Effector CD8-positive, alpha-beta T cell (primary cell): ENCODE data around the gene ATP6V0C.

Experiments used
- DNase-seq: peaks from one replicate; lab custom pipeline; 2025; lab: John Stamatoyannopoulos, UW
- total RNA-seq, 4 experiments: gene quantifications; one replicate each; lab custom pipeline; 2026; lab: John Stamatoyannopoulos, UW

The ATP6V0C gene
- 0.54 to 1.5 (median 1.1) reads per million in 4 experiments for total RNA-seq

- DNase-seq = peak; percentile 86
Observed at GRCh38 chr16:2513405-2514332, at the start of gene ATP6V0C. Gene ATP6V0C, plus strand, starts transcription at chr16:2513952. Its CDS starts 152 bp downstream, at chr16:2514104.

DNA sequence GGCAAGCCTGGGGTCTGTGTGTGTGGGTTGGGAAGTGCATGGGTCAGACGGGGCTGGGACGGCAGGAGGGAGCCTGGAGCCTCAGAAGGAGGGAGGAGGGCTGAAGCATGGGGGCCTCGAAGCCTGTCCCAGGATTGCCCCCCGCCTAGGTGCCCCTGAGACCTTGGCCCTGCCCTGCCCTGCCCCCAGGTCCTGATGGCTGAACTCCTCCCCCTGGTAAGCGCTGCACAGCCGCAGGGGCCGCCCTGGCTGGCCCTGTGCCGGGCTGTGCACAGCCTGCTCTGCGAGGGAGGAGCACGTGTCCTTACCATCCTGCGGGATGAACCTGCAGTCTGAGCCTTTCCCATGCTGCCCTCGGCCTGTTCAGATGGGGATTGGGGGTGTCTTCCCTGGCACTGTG, 49.4 kb upstream of the ATP6V0C start:
- DNase-seq = no peak

GRCh38 chr16:2465653-2466415, 47.9 kb upstream of the ATP6V0C start:
- no peak for DNase-seq

DNA sequence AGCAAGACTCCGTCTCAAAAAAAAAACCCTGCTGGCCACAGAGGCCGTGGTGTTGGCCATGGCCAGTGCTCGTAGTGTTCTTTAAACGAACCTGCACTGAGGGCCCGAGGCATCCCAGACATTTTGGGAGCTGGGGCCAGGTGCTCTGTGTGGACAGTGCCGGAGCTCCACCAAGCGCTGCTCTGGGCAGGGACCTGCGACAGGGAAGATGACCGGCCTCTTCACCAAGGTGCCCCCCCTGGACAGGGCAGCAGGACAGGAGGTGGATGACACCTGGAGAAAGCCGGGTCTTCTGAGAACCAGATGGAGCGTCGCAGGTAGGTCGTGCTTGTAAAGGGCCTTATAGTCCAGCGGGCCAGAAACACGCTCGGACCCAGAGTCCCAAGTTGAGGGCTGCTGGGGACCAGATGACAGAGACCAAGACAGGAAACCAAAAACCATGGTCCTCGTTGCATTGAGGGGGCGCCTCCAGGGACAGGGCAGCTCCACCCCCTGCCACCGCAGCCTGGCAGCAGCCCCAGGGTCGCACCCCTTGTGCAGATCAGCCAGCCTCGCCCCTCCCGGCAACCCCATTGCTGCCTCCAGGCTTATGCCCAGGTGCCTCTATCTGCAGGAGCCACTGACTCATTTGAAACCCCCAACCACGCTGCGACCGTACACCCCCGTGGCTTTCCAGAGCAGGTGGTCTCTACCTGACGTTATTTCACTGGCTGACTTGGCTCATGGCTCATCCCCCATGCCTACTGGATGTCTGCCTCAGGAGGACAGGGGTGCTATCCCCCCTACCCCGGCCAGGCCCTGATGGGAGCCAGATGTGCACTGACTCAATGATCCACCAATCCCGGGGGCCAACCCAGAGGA, 46.9 kb upstream of the ATP6V0C start:
- DNase-seq = no peak

GRCh38 chr16:2467528-2468232, 46.1 kb upstream of the ATP6V0C start:
- no peak for DNase-seq

- DNase-seq = no peak
Observed at GRCh38 chr16:2468233-2468724, 45.5 kb upstream of the ATP6V0C start.

DNA sequence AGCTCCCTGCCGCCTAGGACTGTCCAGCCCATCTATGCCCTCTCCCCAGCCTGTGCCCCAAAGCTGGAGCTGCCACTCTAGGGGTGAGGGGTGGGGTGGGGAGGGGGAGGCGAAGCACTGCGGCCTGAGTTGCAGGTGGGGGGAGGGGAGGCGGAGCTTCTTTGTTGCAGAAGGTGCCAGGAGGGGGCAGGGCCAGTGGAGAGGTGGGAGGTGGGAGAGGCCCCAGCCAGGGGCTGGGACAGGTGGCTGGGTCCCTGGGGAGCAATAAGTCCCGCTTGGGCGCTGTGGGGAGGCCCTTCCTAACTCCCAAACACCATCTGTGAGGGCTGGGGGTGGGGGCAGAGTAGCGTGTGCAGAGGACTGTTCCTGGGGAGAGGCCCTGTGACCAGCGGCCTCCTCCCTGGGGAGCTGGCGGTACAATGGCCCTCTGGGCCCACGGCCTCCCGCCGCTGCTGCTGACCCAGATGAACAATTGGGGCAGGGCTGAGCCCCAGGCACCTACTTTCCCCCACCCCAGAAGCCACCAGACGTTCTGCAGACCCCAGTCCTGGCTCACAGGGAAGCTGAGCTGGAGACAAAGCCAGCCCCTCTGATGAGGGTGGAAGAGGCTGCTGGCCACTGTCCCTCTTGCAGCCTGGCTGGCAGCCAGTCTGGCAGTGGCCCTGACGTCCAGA, 44.9 kb upstream of the ATP6V0C start:
- no peak for DNase-seq

GRCh38 chr16:2469399-2470233, 44.1 kb upstream of the ATP6V0C start:
- no peak for DNase-seq

DNA sequence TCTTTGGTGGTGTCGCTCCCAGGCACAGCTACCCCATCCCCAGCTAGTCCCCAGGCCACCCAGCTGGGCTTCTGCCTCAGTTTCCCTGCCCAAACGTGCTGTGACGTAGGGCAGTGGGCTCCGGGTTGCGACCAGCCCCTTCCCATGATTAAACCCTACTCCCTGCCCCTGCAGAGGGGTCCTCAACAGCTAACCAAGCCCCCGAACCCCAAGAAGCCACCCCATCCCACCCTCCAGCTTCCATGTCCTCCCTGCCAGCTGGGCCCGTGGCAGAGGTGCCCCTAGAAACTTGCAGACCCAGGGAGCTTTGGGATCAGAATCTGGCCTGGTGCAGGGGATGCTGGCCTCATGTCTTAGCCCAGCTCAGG, 43.5 kb upstream of the ATP6V0C start:
- no peak for DNase-seq

DNA sequence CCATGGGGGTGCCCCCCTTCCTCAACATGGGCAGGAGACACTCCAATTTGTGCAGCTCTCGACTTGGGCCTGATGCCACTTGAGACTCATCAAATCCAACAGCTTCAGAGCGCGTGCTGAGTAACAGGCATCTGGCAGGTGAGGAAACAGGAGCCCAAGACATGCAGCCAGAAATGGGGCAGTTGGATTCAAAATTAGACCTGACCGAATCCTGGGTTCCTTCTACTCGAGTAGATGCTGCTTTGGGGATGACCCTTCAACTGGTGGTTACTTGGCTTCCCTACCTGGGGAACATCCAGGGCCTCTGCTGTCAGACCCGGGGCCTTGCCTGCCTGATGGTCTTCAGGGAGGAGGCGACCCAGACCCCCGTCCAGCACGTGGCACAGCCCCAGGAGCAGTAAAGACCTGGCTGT, 43.1 kb upstream of the ATP6V0C start:
- DNase-seq = no peak

- DNase-seq = no peak
Observed at GRCh38 chr16:2471016-2471652, 42.6 kb upstream of the ATP6V0C start, which contains the start of gene NTN3. Gene NTN3, plus strand, starts transcription at chr16:2471297. Its CDS starts 405 bp downstream, at chr16:2471702.

DNA sequence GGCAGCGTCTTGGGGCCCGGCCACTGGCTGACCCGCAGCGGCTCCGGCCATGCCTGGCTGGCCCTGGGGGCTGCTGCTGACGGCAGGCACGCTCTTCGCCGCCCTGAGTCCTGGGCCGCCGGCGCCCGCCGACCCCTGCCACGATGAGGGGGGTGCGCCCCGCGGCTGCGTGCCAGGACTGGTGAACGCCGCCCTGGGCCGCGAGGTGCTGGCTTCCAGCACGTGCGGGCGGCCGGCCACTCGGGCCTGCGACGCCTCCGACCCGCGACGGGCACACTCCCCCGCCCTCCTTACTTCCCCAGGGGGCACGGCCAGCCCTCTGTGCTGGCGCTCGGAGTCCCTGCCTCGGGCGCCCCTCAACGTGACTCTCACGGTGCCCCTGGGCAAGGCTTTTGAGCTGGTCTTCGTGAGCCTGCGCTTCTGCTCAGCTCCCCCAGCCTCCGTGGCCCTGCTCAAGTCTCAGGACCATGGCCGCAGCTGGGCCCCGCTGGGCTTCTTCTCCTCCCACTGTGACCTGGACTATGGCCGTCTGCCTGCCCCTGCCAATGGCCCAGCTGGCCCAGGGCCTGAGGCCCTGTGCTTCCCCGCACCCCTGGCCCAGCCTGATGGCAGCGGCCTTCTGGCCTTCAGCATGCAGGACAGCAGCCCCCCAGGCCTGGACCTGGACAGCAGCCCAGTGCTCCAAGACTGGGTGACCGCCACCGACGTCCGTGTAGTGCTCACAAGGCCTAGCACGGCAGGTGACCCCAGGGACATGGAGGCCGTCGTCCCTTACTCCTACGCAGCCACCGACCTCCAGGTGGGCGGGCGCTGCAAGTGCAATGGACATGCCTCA, 41.9 kb upstream of the ATP6V0C start:
- no peak for DNase-seq

GRCh38 chr16:2472488-2472864, 41.3 kb upstream of the ATP6V0C start:
- no peak for DNase-seq

DNA sequence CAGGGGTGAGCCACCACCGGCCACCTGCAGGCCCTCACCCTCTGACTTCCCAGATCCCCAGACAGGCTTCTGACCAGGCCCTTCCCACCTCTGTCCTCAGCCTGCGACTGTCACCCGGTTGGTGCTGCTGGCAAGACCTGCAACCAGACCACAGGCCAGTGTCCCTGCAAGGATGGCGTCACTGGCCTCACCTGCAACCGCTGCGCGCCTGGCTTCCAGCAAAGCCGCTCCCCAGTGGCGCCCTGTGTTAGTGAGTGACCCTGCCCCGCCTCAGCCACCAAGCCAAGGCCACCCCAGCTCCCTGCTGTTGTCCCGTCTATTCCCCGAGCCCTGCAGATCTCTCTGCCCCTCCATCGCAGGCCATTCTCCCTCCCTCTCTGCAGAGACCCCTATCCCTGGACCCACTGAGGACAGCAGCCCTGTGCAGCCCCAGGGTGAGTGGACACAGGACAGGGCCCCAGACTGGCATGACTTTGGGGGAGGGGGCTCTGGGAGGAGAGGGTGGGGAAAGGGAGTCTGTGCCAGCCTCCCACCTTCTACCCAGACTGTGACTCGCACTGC, 40.8 kb upstream of the ATP6V0C start:
- DNase-seq = no peak

DNA sequence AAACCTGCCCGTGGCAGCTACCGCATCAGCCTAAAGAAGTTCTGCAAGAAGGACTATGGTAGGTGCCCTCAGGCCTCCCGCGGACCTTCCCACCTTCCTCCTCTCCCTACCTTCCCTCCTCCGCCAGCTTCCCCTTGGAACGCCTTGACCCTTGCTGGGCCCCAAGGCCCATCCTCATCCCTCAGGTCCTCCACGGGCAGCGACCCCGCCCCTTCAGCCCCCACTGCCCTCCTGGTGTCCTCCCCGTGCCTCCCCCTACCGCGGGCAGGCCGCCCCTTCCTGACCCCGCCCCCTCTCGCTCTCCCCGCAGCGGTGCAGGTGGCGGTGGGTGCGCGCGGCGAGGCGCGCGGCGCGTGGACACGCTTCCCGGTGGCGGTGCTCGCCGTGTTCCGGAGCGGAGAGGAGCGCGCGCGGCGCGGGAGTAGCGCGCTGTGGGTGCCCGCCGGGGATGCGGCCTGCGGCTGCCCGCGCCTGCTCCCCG, 40.3 kb upstream of the ATP6V0C start:
- no peak for DNase-seq

DNA sequence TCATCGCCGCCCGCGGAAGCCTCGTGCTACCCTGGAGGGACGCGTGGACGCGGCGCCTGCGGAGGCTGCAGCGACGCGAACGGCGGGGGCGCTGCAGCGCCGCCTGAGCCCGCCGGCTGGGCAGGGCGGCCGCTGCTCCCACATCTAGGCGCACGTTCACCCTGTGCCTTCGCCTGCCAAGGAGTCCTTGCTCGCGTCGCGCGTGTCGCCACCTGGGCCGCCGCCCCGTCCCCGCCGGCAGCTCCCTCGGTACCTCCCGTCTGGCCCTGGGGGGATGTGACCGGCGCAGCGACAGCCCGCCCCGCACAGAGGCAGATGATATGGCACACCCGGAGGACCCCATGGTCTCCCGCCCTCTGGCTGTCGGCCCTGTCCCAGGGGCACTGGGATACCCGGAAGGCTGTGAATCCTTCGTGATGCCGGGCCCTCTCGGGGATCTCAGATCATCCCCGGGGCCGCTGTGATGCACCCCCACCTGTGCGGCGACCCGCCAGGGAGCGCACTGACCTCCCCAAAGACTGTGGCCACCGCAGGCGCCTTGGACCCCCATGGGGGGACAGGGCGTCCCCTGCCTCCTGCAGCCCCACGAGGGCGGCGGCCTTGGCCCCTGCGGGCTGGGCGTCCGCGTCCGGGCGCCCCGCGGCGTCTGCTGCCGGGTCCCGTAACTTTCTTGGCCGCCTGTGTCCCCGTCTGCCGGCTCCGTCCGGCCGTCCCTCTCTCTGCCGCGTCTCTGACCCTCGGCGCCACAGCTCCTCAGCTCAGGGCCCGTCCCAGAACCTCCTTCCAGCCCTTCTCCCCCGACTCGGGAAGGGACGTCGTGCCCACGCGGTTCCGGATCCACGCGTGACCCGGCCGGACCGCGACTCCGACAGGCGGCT, 39.5 kb upstream of the ATP6V0C start:
- DNase-seq = peak; percentile 18
